ENCODE data around the gene LMNA.
"Not testable (repeated sequence)": the region's sequence is repeated elsewhere in the genome, so short reads cannot be mapped to it uniquely, and the experiment has no call there.

The LMNA gene

GRCh38 chr1:156114101-156114918 lies at the start of gene LMNA:
LMNA (plus strand) TSS chr1:156114711; CDS start chr1:156114919, 208 bp downstream.
- DNase-seq, result peak; percentile 67

DNA sequence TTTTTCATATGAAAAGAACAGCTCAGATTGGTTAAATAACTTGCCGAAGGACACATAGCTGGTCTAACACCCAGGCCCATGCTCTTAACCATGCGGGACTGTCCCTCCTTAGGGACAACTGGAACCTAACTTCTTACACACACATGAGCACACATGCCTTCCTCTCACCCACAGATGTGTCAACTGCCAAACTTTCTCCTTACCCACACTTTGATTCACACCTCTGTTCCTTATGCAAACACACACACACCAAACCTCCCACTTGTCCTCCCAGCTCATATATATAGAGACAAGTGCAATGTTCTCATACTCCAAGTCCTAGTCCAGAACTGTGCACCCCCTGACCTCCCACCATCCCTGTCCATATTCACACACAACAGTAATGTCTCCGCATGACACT lies 49.3 kb upstream of the LMNA start:
- no peak for DNase-seq

DNA sequence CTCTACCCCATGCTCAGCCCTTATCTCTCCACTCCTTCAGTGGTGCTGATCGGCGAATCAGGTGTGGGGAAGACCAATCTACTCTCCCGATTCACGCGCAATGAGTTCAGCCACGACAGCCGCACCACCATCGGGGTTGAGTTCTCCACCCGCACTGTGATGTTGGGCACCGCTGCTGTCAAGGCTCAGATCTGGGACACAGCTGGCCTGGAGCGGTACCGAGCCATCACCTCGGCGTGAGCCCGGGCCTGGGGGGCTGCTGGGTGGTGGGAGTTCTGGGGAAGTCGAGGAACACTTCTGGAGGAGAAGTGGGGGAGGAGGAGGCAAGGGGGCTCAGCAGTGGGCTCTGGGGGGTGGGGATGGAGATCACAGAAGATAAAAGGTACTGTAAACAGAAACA lies 48.6 kb upstream of the LMNA start:
- DNase-seq, result no peak

GRCh38 chr1:156067262-156067661 lies 47.2 kb upstream of the LMNA start:
- no peak for DNase-seq

DNA sequence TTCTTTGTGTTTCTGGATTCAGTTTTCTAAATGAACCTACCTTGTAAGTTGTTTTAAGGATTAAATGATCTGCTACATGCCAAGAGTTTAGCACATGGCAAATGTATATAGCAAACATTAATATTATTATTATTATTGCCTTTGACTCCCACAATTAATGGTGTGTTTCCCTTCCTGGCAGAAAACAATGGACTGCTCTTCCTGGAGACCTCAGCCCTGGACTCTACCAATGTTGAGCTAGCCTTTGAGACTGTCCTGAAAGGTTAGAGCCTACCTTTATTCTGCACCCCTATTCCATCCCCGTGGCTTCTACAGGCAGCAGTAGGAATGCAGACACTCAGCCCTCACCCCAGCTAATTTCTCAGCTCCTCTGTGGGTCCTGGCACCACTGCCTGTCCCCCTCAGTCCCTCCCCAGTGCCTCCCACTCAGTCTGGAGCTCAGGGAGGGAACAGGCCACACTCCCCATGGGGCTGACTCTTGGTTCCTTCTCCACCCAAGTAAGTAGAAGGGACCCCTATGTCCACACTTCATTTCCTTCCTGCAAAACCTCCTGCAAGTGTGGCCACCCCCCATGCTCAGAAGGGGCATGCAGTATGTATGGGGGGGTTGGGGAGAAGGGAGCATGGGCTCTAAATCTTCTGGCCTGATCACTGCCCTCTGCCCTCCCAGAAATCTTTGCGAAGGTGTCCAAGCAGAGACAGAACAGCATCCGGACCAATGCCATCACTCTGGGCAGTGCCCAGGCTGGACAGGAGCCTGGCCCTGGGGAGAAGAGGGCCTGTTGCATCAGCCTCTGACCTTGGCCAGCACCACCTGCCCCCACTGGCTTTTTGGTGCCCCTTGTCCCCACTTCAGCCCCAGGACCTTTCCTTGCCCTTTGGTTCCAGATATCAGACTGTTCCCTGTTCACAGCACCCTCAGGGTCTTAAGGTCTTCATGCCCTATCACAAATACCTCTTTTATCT lies 44.7 kb upstream of the LMNA start:
- DNase-seq, result no peak

GRCh38 chr1:156070548-156070947 lies 44.0 kb upstream of the LMNA start:
- no peak for DNase-seq

- DNase-seq, result not testable (repeated sequence)
These were observed 43.1 kb upstream of the LMNA start for GRCh38 chr1:156071332-156071816.

- no peak for DNase-seq
These were observed 42.3 kb upstream of the LMNA start for GRCh38 chr1:156072251-156072650.

GRCh38 chr1:156073110-156073687 lies 41.3 kb upstream of the LMNA start:
- DNase-seq, result no peak

- no peak for DNase-seq
These were observed 40.8 kb upstream of the LMNA start for GRCh38 chr1:156073740-156074139.

DNA sequence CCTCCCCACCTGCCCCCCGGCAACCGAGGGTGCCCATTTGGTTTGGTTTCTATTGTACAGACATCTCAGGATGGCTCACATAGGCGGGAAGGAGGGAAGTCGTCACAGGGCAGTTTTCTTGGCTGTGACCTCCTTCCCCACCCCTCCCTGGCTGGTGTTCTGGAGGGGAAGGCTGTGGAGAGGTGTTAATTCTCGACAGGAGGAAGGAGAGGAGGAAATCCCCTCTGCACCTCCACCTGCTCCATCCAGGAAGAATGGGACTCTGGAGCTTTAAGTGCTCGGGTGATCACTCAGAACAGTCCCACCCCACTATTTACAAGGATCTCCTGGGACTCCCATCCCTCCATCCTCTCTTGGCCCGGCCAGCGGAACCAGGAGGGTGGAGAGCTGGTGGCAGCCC lies 39.9 kb upstream of the LMNA start:
- no peak for DNase-seq

DNA sequence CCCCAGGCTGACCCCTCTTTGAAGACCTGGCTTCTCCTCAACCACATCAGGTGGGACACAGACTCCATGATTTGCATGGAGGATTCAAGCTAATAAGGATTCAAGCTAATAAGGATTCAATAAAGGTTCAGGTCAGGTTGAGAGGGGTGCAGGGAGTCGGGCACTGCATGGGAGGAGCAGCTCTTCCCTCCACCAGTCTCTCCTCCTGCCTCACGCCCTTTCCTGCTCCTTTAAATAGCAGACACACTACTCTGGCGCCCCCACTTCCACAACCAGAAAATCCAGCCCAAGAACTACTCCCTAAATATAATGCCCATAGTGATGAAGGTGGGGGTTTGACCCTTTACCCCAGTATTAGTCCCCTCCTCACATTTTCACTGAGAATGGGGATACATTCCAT lies 39.3 kb upstream of the LMNA start:
- DNase-seq, result no peak

DNA sequence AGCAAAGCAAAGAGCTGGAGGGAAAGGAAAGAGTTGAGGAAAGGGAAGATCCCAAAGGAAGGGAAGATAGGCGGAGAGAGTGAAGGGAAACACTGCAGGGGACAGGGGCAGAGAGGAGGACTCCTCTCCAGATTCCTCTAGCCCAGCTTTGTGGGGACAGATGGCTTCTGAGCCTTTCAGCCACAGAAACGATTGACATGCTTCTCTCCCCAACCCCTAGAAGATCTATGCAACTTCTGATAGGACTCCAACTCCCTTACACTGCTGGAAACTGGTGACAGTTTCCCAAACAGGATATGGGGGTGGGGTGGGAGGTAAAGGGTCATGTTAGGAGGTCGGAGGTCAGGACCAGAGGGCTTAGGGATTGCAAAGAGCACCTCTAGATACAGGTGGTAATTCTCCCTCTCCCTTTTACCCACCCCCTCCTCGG lies 38.7 kb upstream of the LMNA start:
- no peak for DNase-seq

DNA sequence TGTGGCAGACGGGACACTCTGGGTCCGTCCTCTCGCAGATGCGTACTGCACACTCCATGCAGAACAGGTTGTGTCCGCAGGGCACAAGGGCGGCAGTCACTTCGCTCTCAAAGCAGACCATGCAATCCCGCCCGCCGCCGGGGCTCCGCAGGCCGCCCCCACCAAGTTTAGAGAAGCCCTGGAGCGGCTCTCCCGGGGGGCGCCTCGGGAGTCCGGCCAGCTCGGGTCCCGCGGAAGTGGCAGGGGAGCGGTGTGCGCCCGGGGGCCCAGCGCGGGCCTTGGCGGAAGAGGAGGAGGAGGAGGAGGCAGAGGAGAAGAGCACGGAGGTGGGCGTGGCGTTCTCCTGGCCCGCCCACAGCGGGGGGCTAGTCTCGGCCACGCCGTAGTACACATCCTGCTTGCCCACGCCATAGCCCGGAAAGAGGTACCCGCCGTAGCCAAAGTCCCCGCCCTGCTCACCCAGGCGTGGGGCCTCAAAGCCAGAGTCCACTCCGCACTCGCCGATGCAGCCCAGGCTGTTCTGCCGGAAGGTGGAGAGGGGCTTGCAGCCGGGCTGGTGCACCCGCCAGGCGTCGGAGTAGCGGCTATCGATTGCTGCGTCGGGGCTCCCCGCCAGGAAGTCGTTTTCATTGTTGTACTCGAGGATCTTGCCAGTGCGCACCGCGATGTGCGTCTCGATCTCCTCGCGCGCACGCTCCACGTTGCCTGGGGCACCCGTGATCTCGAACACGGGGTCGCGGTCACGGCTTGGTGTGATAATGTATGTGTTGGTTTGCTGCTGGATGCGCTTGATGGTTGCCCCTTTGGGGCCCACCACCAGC lies 37.7 kb upstream of the LMNA start:
- DNase-seq, result no peak

DNA sequence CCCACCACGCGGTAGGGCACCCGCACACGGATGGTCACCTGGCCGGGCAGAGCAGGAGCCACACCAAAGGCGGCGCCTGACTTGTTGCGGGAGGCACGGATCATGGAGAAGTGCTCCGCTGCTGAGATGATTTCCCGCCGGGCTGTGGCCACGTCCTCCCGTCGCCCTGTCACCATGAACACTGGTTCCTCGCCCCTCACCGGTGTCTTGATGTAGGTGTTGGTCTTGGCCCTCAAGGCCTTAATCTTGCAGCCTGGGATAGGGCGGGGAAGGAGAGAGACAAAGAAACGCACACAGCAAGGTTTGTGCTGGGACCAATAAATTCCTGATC lies 37.1 kb upstream of the LMNA start:
- DNase-seq, result no peak

GRCh38 chr1:156078728-156079127 lies 35.8 kb upstream of the LMNA start:
- DNase-seq, result no peak

DNA sequence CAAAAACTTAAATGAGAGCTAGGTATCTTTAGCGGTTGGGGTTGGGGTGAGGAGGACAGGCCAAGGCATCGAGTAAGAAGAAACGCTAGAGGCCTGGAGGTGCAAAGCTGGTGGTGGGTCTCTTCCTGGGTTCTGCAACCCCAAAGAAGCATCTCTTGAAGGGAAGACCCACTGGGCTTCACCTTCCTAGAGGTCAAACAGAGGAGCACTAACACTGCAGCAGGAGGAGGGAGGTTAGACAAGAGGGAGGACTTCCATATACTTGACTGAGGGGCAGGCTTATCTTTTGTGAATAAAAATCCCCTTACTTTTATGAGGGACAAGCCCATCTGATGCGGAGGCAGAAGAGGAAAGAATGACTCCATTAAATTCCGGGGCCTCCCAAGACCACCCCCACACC lies 34.7 kb upstream of the LMNA start:
- DNase-seq, result no peak

- DNase-seq, result no peak
These were observed 34.2 kb upstream of the LMNA start for GRCh38 chr1:156080241-156080862.

DNA sequence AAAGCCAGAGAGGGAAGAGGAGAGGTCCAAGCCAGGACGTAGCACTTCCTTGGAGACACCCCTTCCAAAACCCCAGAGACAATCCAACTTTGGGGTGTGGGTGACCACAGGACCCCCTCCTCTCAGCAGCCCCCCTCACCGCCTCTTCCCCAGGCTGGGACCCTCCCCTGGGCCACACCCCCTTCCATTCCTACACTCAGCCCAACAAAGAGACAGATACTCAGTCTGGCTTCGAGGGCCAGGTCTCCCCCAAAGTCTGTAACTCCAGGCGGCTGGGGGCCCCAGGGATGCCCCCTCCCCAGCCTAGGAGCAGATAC lies 33.7 kb upstream of the LMNA start:
- no peak for DNase-seq

GRCh38 chr1:156081180-156081916 lies 33.2 kb upstream of the LMNA start:
- no peak for DNase-seq

- DNase-seq, result peak; percentile 18
These were observed 32.6 kb upstream of the LMNA start for GRCh38 chr1:156081917-156082308.
